T-helper 17 cell (primary cell): ENCODE measurements around the gene WEE1. TPM values are rescaled to one million over a fixed set of nuclear protein-coding genes. Genes with fewer than 3 reads are reported as not detected.

Experiments
- ATAC-seq: fragments of 150-1000 bp; cut with Tn5 transposase; 2 replicates; pipeline ENCODE4 v1.10.0; 2021; ENCODE audit warnings: mild to moderate bottlenecking, moderate library complexity
- DNase-seq, 3 donors: peaks; one replicate each; pipeline versions ENCODE4 v3.0.0 to v3.0.0-alpha.2; 2020 to 2021
- H3K9me3 ChIP-seq: one replicate; pipeline ENCODE4 v1.7.0; 2013; ENCODE audit warnings: low read length, mild to moderate bottlenecking; ENCODE audit not compliant: control insufficient read depth, poor library complexity, severe bottlenecking
- H3K27ac Mint-ChIP-seq: one replicate; pipeline ENCODE4 v1.8.0; 2022; ENCODE audit warnings: mild to moderate bottlenecking, moderate library complexity, mixed read lengths
- H3K27me3 Mint-ChIP-seq: one replicate; pipeline ENCODE4 v1.8.0; 2022; ENCODE audit warnings: mixed read lengths
- H3K36me3 Mint-ChIP-seq: one replicate; pipeline ENCODE4 v1.8.0; 2022; ENCODE audit warnings: low read depth, mixed read lengths
- H3K4me1 Mint-ChIP-seq: one replicate; pipeline ENCODE4 v1.8.0; 2022; ENCODE audit warnings: mild to moderate bottlenecking, mixed read lengths
- H3K4me3 Mint-ChIP-seq: one replicate; pipeline ENCODE4 v1.8.0; 2022; ENCODE audit warnings: mild to moderate bottlenecking, moderate library complexity, mixed read lengths
- total RNA-seq, 4 donors: library from RNA in 2 of 4; stranded (reverse) in 2 of 4; gene quantifications; one replicate each; pipeline ENCODE4 v1.2.3 and lab custom pipeline; 2022 to 2026

WEE1 gene
- total RNA-seq (10 to 100 TPM; 20.8 to 24.9 TPM), total RNA-seq (lab: John Stamatoyannopoulos, UW) (24.9 to 48.9 reads per million in 2 donors)

DNA sequence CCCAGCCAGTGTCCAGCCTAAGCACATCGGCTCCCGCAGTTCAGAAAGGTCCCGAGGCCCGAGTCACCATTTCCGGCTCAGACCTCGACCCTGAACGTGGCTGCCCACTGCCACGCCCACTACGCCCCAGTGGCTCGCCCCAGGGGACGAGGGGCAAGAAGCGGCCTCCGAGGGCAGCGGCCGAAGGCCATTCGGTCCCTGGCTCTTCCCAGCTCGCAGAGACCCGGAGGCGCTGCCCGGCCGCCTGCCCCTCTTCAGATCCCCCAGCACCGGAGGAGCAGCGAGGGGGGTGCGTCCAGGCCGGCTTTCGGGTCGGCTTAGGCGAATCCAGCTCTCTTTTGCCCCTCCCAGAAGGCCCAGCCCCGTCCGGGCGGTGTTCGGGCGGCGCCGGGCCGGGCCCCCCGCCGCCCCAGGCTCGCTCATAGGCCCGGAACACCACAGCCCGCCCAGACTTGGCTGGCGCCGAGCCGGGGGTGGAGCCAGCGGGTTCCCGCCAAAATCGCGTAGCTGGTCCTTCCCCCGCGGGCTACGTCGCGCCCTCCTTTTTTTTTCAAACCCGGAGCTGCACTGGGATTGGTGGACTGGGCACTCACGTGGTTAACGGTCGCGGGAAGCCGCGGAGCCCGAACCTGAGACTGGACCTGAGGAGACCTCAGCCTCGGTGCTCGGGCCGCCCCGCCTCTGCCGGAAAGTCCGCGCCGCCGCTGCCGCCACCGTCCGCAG lies at the start of gene WEE1:
Gene WEE1 (plus strand): TSS at position 619 of the 723 bp plus-strand sequence. CDS start 264 bp downstream, outside the sequence.
- no peaks in the 10 kb centered on the region for H3K9me3 ChIP-seq
- H3K27ac Mint-ChIP-seq: peak within 1 kb of the TSS; percentile 97
- peak within 1 kb of the TSS; percentile 95 for H3K4me3 Mint-ChIP-seq
- DNase-seq (peak; percentile 94 to 95 (median 95)), ATAC-seq (peak; percentile 89)
- peaks cover 37% of the 10 kb centered on the region for H3K4me1 Mint-ChIP-seq
- no peaks in the 10 kb centered on the region for H3K27me3 Mint-ChIP-seq
- peaks cover 5% of the 10 kb centered on the region for H3K36me3 Mint-ChIP-seq

DNA sequence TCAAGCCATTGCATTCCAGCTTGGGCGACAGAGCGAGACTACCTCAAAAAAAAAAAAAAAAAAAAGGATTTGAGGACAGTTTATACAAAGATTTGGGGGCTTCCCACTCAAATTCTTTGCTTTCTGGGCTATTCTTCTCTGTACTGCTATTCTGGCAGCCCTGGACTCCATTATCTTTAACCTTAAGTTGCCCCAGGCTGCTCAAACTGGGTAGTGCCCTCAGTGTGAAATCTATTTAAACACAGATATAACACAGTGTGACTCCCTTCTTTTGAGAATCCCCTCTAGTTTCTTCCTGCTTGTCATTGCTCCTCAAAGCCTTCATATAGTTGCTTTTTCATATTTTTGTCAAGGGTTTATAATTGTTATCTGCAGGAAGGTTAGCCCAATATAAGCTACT lies 49.5 kb upstream of the WEE1 start:
- DNase-seq (no peak), ATAC-seq (no peak)
- no peaks in the 10 kb centered on the region for H3K9me3 ChIP-seq
- peaks cover 2% of the 10 kb centered on the region for H3K4me1 Mint-ChIP-seq
- H3K4me3 Mint-ChIP-seq: no peak overlapping the region
- no peak overlapping the region for H3K27ac Mint-ChIP-seq
- H3K27me3 Mint-ChIP-seq: no peaks in the 10 kb centered on the region
- H3K36me3 Mint-ChIP-seq: no peaks in the 10 kb centered on the region

DNA sequence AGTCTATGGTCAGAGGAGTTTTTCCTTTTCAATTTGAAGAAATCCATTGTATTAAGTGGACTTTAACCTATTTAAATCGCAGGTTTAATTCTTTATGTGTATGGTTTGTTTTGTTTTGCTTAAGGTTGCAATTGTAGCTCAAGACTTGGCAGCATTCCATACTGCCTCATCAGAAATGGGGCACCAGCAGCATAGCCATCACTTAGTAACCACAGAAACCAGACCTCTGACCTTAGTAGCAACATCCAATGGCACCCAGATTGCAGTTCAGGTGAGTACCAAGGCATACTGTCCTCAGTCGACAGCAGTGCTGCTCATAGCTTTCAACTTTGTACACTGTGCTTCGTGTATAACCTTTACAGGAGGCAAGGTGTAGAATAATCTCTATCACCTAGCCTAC lies 48.4 kb upstream of the WEE1 start:
- no peaks in the 10 kb centered on the region for H3K36me3 Mint-ChIP-seq
- ATAC-seq (no peak), DNase-seq (no peak)
- no peaks in the 10 kb centered on the region for H3K9me3 ChIP-seq
- no peaks in the 10 kb centered on the region for H3K27me3 Mint-ChIP-seq
- peaks cover 2% of the 10 kb centered on the region for H3K4me1 Mint-ChIP-seq
- no peak overlapping the region for H3K4me3 Mint-ChIP-seq
- no peak overlapping the region for H3K27ac Mint-ChIP-seq

DNA sequence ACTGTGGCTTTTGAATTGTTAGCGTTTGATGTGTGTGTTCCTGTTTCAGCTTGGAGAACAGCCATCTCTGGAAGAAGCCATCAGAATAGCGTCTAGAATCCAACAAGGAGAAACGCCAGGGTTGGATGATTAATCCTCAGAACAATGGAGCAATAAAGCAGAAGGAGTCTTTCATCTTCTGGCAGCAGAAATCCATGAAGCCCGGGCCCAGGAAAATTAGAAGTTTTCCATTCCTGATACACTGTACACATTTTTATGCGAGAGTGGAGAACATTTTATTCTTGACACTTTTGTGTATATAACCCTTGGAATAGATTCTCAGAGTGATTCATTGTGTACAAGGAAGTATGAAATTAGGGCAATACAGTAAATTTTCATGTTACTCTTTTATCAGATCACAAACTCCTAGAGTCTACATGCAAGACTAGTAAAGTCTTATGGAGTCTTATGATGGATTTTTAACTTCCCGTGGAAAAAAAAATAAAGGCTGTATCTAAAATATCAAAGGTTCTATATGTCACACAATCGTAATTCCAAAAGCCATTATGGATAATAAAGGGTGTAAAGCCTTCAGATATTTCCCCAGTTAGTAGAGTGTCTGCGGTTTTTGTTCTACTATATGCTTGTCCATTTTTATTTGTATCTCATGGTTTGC lies 45.9 kb upstream of the WEE1 start:
- Mint-ChIP-seq H3K27me3 (no peaks in the 10 kb centered on the region), H3K36me3 (no peaks in the 10 kb centered on the region), H3K4me3 (no peak overlapping the region), H3K27ac (peak overlapping the region; percentile 14), H3K4me1 (peaks cover 2% of the 10 kb centered on the region)
- H3K9me3 ChIP-seq: no peaks in the 10 kb centered on the region
- ATAC-seq: no peak
- DNase-seq: no peak

DNA sequence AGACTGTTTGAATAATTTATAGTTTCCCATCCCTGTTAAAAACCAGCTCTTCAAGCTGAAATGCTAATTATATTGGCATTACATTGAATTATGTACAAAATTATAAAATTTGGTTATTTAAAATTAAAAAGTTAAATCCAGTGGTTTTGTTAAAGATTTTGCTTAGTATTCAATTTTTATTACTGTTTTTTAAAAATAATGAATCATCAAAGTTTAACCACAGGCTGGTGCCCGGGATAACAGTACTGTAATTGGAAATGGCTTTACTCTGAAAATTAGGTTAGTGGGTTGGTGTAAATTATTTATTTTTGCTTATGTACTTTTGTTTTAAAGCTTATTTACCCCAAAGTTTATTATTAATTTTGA lies 45.4 kb upstream of the WEE1 start:
- Mint-ChIP-seq H3K27me3 (no peaks in the 10 kb centered on the region), H3K4me1 (peaks cover 2% of the 10 kb centered on the region), H3K36me3 (no peaks in the 10 kb centered on the region), H3K27ac (peak overlapping the region; percentile 14), H3K4me3 (no peak overlapping the region)
- DNase-seq (no peak), ATAC-seq (no peak)
- H3K9me3 ChIP-seq: no peaks in the 10 kb centered on the region

DNA sequence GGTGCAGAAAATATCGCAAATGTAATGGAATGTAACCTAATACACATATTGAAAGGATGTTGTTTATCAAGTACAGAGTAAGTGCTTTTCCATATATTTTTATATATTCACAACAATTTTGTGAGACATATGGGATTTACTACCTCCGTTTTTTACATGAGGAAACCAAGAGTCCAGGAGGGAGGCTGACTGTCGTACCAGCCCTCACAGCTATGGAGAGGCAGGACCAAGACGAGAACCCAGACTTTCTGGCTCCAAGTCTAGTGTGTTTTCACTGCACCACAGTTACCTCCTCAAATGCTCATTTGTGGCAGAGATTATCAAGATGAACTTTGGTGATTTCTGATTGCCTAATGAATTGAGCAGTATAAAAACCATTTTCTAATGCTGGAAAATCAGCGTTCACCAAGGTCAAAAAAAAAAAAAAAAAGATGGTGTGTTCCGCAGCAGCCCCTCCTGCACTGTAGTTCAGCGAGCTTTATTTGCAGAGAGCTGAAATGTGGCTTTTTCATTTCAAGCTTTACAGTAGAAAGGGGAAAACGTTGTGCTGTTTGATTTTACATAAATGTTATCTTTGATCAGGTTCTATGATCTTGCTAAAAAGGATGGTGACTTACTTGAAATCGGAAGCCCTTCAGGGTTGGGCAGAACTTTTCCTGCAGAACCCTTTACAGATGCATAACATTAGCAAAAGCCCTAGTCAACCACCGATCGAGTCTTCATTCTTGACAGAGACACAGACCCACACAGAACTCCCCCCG lies 44.7 kb upstream of the WEE1 start:
- Mint-ChIP-seq H3K27me3 (no peaks in the 10 kb centered on the region), H3K4me3 (no peak overlapping the region), H3K4me1 (peaks cover 2% of the 10 kb centered on the region), H3K36me3 (no peaks in the 10 kb centered on the region), H3K27ac (no peak overlapping the region)
- ATAC-seq (no peak), DNase-seq (no peak)
- no peaks in the 10 kb centered on the region for H3K9me3 ChIP-seq

DNA sequence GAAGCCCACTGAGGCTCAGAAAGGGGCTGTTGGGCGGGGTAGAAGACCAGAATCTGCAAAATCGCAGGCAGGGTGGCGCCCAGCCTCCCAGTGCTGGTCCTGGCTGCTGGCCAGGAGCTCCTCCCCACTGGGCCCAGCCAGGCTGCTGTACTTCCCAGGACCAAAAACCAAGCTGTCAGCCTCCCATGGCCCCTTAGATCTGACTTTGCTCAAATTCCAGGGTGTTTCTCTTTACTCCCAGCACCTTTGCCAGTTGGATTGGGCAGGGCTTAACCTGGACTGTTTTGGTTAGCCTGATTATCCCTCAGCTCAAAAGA lies 44.2 kb upstream of the WEE1 start:
- Mint-ChIP-seq H3K27me3 (no peaks in the 10 kb centered on the region), H3K27ac (no peak overlapping the region), H3K4me1 (no peaks in the 10 kb centered on the region), H3K4me3 (no peak overlapping the region), H3K36me3 (no peaks in the 10 kb centered on the region)
- no peaks in the 10 kb centered on the region for H3K9me3 ChIP-seq
- DNase-seq: no peak
- no peak for ATAC-seq

DNA sequence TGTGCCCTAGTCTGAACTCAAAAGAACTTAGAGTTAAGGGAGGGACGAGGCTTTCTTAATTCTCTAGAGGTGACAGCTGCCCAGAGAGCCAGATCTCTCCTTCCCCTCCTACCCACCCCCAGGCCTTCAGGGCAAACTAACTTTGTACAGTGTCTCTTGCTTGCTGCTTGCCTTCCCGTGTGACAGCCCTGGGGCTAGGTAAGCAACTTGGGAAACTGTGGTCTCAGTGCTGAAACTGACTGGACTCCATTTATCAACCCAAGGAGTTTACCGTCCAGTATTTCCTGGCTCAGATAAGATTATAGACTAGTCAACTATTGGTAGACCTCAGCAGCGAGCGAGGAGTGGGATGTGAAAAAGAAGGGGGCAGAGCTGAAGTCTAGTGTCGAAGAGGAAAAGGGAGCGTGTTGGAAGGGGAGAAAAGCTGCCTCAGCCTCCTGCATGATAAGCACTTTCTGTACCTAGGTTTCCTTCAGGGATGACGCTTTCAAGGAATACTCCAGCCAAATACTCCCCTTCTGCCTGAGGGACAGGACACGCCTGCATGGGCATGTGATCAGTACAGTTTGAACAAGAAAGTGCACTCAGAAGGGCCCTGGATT lies 43.3 kb upstream of the WEE1 start:
- no peaks in the 10 kb centered on the region for H3K36me3 Mint-ChIP-seq

DNA sequence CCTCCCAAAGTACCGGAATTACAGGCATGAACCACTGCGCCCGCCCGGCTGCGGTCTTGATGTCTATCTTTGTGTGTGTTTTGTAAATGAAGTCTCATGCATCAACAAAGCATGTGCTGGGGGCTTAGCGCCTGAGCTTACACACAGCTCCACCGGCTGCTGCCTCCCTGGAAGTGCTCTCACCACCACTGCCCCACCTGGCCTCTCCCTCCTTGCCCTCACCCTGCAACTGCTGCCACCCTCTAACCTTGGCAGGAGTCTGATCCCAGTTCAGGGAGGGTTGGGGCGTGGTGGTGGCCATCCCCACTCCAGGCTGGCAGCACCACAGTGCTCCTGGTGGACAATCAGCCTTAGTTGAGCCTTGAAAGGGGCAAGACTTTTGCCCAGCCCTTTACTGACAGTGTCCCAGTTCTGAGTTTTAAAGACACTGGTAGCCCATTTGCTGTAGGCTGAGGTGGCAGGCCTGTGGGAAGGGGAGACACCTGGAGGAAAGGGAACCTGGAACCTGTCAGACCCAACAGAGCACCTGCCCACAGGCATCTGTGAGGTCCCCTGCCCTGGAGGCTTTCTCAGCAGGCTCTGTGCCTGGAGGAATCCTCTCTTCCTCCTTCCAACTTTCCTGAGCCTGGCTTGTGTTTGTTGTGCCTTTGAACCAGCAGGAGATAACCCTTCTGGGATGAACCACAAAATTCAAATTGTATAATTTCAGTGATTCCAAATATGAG lies 42.4 kb upstream of the WEE1 start:
- no peak overlapping the region for H3K4me3 Mint-ChIP-seq
- peak overlapping the region; percentile 49 for H3K27ac Mint-ChIP-seq
- no peak for ATAC-seq
- H3K4me1 Mint-ChIP-seq: no peaks in the 10 kb centered on the region
- no peaks in the 10 kb centered on the region for H3K36me3 Mint-ChIP-seq
- H3K27me3 Mint-ChIP-seq: no peaks in the 10 kb centered on the region
- H3K9me3 ChIP-seq: no peaks in the 10 kb centered on the region
- DNase-seq: no peak

More for the DNA sequence above, 43.3 kb upstream of the WEE1 start:
- no peak for ATAC-seq
- Mint-ChIP-seq H3K27me3 (no peaks in the 10 kb centered on the region), H3K4me1 (no peaks in the 10 kb centered on the region), H3K4me3 (no peak overlapping the region), H3K27ac (peak overlapping the region; percentile 49)
- H3K9me3 ChIP-seq: no peaks in the 10 kb centered on the region
- DNase-seq: no peak

DNA sequence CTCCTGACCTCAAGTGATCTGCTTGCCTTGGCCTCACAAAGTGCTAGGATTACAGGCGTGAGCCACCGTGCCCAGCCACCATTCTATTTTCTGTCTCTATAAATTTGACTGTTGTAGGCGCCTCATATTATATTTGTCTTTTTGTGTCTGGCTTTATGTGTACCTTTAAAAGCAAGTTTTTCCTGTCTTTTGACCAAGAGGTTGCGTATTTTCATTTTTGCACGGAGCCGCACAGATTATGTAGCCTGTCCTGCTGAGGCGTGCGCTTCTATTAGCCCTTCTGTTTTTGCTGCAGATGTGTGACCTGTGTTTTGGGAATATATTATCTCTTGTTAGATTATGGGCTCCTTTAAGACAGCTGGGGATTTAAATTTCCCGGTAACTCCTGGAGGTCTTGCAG lies 40.4 kb upstream of the WEE1 start:
- ATAC-seq: no peak

DNA sequence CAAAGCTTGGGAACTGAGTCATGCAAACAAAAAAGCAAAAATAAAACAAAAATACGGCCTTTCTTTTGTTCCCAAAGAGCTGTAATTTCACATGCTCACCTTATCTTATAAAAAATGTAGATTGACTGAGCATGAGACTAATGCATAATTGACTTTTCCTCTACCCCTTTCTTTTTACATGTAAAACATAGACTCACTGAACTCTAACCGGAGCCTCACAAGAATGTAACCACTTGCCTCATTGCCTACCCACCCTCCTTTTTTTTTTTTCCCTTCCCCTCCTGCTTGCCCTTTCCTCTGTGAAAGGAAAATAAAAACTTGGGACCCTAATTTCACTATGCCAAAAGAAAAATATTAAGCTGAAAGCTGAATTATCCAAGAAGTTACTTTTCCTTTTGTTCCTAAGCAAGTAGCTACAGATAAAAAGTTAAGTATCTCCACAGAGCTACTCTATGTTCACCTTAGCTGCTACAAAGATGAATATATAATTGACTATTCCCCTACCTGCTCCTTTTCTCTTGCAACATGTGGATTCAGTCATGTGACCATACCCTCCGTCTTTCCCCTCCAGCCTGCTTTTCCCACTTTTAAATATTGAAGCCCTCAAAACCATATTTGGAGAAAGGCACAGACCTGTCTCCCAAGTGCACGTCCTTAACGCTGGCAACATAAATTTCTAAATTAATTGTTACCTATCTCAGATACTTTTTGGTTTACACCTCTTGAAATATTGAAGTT lies 39.6 kb upstream of the WEE1 start:
- ATAC-seq: no peak
- H3K4me3 Mint-ChIP-seq: no peak overlapping the region
- no peaks in the 10 kb centered on the region for H3K9me3 ChIP-seq
- no peak for DNase-seq
- no peak overlapping the region for H3K27ac Mint-ChIP-seq
- H3K27me3 Mint-ChIP-seq: no peaks in the 10 kb centered on the region
- H3K36me3 Mint-ChIP-seq: no peaks in the 10 kb centered on the region
- no peaks in the 10 kb centered on the region for H3K4me1 Mint-ChIP-seq

More for the DNA sequence above, 40.4 kb upstream of the WEE1 start:
- H3K4me1 Mint-ChIP-seq: no peaks in the 10 kb centered on the region
- no peak overlapping the region for H3K27ac Mint-ChIP-seq
- H3K4me3 Mint-ChIP-seq: no peak overlapping the region
- no peaks in the 10 kb centered on the region for H3K36me3 Mint-ChIP-seq
- DNase-seq: no peak
- no peaks in the 10 kb centered on the region for H3K27me3 Mint-ChIP-seq
- no peaks in the 10 kb centered on the region for H3K9me3 ChIP-seq

DNA sequence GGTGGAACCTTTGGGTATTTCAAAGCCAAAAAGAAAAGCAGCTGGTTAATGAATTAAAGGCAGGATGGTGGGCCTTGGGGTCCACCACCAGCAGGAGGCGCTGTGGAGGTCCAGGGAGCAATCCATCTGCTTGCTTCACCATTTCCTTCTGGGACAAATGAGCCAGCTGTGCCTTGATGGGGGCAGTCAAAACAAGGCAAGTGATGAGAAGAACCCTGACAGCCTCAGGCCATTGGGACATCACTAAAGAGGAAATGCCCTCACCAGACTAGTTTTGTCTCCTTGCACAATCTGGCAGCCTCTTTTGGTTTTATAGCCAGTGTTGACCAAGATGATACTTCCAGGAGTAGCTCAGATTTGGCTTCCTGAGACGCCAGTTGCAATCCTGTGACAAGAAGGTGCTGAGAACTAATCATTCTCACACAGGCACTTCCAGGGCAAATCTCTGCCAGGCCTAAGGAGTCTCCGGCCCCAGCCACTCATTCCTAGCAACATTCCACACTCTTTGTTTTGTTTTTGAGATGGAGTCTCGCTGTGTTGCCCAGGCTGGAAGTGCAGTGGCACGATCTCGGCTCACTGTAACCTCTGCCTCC lies 38.2 kb upstream of the WEE1 start:
- DNase-seq (peak; percentile 65 to 76 (median 74)), ATAC-seq (peak; percentile 73)
- H3K4me1 Mint-ChIP-seq: no peaks in the 10 kb centered on the region
- no peak overlapping the region for H3K4me3 Mint-ChIP-seq
- no peaks in the 10 kb centered on the region for H3K9me3 ChIP-seq
- no peaks in the 10 kb centered on the region for H3K27me3 Mint-ChIP-seq
- H3K27ac Mint-ChIP-seq: no peak overlapping the region
- H3K36me3 Mint-ChIP-seq: no peaks in the 10 kb centered on the region
